NCI-H2196 (cell line): ENCODE data around the gene PXDC1.
A peak's percentile ranks its signal among the peaks of the same experiment; 100 is the strongest.
"Not testable (repeated sequence)": the region's sequence is repeated elsewhere in the genome, so short reads cannot be mapped to it uniquely, and the experiment has no call there.

ENCODE experiments used
- DNase-seq: peaks from one replicate; lab custom pipeline; 2025; ENCODE audit not compliant: unreplicated experiment; lab: John Stamatoyannopoulos, UW

The PXDC1 gene

GRCh38 chr6:3734023-3734422, 17.5 kb downstream of the PXDC1 start:
- DNase-seq, result no peak

GRCh38 chr6:3733321-3733925, 18.1 kb downstream of the PXDC1 start:
- DNase-seq, result no peak

- DNase-seq, result peak; percentile 87
Measured at GRCh38 chr6:3732345-3733141, 19.0 kb downstream of the PXDC1 start.

GRCh38 chr6:3731700-3732099, 19.8 kb downstream of the PXDC1 start:
- DNase-seq, result no peak

GRCh38 chr6:3729603-3730344, 21.7 kb downstream of the PXDC1 start:
- DNase-seq, result no peak

- DNase-seq, result no peak
Measured at GRCh38 chr6:3727593-3728108, 23.9 kb downstream of the PXDC1 start.

GRCh38 chr6:3727036-3727435, 24.5 kb downstream of the PXDC1 start:
- no peak for DNase-seq

GRCh38 chr6:3726421-3726820, 25.1 kb downstream of the PXDC1 start:
- no peak for DNase-seq

GRCh38 chr6:3725145-3726047, 26.1 kb downstream of the PXDC1 start:
- no peak for DNase-seq

GRCh38 chr6:3724451-3725144, 26.9 kb downstream of the PXDC1 start:
- no peak for DNase-seq

GRCh38 chr6:3723966-3724365, 27.5 kb downstream of the PXDC1 start:
- DNase-seq, result no peak

GRCh38 chr6:3723251-3723650, 28.3 kb downstream of the PXDC1 start:
- no peak for DNase-seq

GRCh38 chr6:3722785-3723184, 28.7 kb downstream of the PXDC1 start:
- DNase-seq, result no peak

- no peak for DNase-seq
Measured at GRCh38 chr6:3721810-3722621, 29.5 kb downstream of the PXDC1 start.

- not testable (repeated sequence) for DNase-seq
Measured at GRCh38 chr6:3720770-3721169, 30.7 kb downstream of the PXDC1 start.

- DNase-seq, result no peak
Measured at GRCh38 chr6:3719462-3720308, 31.8 kb downstream of the PXDC1 start.

- no peak for DNase-seq
Measured at GRCh38 chr6:3718407-3718806, 33.1 kb downstream of the PXDC1 start.

- no peak for DNase-seq
Measured at GRCh38 chr6:3715285-3715684, 36.2 kb downstream of the PXDC1 start.
